ENCODE measurements around the gene NAIP.
"Not testable (repeated sequence)": the region's sequence is repeated elsewhere in the genome, so short reads cannot be mapped to it uniquely, and the experiment has no call there.

DNA sequence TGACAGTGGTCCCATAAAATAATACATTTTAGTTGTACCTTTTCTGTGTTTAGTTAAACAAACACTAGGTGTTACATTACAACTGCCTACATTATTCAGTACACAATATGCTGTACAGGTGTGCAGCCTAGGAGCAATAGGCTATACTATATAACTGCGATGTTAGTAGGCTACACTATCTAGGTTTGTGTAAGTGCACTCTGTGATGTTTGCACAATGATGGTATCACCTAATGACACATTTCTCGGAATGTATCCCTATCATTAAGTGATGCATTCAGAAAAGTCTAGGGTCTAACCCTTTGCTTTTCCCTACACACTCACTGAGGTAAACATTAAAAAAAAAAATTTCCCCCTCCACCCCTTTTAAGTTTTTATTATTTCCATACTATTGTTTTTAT lies 19.7 kb upstream of the NAIP start:
- not testable (repeated sequence) for TF ChIP-seq POLR2A (IDR thresholded peaks at IDR 0.05)
- TF ChIP-seq, protein P1, sequence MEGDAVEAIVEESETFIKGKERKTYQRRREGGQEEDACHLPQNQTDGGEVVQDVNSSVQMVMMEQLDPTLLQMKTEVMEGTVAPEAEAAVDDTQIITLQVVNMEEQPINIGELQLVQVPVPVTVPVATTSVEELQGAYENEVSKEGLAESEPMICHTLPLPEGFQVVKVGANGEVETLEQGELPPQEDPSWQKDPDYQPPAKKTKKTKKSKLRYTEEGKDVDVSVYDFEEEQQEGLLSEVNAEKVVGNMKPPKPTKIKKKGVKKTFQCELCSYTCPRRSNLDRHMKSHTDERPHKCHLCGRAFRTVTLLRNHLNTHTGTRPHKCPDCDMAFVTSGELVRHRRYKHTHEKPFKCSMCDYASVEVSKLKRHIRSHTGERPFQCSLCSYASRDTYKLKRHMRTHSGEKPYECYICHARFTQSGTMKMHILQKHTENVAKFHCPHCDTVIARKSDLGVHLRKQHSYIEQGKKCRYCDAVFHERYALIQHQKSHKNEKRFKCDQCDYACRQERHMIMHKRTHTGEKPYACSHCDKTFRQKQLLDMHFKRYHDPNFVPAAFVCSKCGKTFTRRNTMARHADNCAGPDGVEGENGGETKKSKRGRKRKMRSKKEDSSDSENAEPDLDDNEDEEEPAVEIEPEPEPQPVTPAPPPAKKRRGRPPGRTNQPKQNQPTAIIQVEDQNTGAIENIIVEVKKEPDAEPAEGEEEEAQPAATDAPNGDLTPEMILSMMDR (IDR thresholded peaks at IDR 0.05): not testable (repeated sequence)

Data from uterus (tissue), 2 donors.